GM19239 (cell line): Measurements from ENCODE around the gene KCNJ10.

Experiments
- DNase-seq: peaks from one replicate; pipeline ENCODE4 v3.0.0; 2011; ENCODE audit warnings: low spot score; ENCODE audit not compliant: insufficient read length
- FAIRE-seq: peaks from 2 replicates; lab custom pipeline; 2011; peaks lifted over from hg19 to GRCh38; lab: Jason Lieb, UNC

KCNJ10 gene

DNA sequence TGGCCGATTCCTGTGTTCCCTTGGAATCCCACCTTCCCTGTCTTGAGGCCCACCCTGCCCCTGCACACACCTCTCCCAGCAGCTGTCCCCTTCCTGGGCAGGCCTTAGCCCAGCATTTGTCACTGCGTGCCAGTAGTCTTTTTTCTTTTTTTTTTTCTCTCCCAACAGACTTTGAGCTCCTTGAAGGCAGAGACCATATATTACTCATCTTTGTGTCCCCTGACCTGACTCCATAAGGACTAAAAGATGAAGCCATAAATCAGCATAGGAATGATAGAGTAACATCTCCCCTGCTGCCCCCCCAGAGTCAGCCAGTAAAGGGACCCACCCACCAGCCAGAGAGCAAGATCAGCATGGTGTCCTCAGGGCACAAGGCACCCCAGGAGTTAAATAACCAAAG, 65.5 kb downstream of the KCNJ10 start:
- no peak for DNase-seq
- FAIRE-seq = no peak

GRCh38 chr1:160004001-160004400, 66.0 kb downstream of the KCNJ10 start:
- FAIRE-seq (no peak), DNase-seq (no peak)

DNA sequence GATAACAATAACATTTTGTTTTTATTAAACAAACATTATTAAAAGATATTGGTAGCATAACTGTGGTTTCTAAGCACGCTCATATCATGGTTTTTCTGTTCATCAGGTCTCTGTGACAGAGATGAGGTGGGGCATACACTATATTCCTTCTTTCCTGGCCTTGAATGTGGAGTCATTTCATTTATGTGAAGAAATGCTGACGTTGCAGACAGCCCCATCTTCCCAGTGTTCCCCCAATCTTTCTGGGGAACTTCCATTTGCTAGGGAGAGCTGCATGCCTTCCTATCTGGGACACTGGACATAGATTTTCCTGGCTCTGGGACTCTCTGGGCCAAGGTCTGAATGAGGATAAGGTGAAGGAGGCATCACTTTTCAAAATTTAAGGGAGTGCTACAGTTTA, 68.5 kb downstream of the KCNJ10 start:
- no peak for DNase-seq
- FAIRE-seq = no peak

GRCh38 chr1:159999204-159999603, 70.8 kb downstream of the KCNJ10 start:
- DNase-seq (no peak), FAIRE-seq (no peak)

- DNase-seq (no peak), FAIRE-seq (no peak)
Observed at GRCh38 chr1:159996653-159997052, 73.3 kb downstream of the KCNJ10 start.

DNA sequence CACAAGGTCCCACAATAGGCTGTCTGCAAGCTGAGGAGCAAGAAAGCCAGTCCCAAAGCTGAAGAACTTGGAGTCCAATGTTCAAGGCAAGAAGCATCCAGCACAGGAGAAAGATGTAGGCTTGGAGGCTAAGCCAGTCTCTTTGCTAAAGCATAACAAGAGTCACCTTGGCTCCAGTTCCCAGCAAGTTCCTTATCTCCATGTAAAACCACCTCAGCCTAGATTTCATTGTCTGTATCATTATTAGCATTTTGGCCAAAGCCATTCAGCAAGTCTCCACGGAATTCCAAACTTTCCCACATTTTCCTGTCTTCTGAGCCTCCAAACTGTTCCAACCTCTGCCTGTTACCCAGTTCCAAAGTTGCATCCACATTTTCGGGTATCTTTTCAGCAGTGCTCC, 75.1 kb downstream of the KCNJ10 start:
- DNase-seq (no peak), FAIRE-seq (no peak)

GRCh38 chr1:159993911-159994310, 76.0 kb downstream of the KCNJ10 start:
- no peak for FAIRE-seq
- no peak for DNase-seq

DNA sequence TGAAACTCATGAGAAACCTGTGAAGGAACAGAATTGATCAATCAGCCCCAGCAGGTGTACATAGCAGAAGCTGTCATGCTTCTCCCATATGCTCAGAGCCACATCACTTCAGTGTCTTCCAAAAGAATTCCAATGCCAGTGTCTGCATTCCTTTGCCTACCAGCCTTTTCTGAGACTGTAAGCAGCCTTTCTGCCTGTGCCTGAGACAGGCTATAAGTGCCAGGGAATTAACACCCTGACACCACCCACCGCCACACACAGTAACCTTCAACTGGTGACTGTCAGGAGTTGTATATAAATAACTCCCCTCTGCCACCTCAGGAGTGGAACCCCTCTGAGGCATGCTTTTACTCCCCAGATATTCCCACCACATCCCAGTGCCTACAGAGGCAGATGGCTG, 77.8 kb downstream of the KCNJ10 start:
- no peak for FAIRE-seq
- DNase-seq = no peak

DNA sequence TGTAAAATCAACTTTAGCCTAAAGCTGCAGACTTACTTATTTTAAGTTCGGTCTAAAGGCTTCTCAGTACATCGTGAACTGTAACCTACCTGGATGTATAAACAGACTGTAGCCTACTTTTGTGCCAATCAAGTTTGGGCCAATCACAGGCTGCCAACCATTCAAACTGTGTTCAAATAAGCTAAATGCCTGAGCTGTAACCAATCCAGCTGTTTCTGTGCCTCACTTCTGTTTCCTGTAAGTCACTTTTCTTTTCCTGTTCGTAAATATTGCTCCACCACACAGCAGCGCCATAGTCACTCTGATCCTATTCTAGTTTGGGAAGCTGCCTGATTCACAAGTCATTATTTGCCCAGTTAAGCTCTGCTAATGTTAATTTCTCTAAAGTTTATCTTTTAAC, 78.4 kb downstream of the KCNJ10 start:
- DNase-seq (no peak), FAIRE-seq (no peak)

DNA sequence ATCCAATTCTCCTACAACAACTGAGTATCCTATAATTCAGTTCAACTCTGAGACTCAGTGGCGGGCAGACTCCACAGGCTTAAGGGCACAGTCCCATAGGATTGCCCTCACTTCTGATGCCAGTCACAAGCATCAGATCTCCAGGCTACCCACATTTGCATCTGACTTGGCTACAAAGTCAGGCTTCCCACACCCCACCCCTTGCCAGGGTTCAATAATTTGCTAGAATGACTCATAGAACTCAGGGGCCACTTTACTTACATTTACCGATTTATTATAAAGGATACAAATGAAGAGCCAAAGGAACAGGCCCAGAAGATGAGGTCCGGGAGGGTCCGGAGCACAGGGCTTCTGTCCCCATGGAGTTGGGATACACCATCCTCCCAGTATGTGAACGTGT, 80.0 kb downstream of the KCNJ10 start:
- FAIRE-seq = no peak
- DNase-seq = no peak

DNA sequence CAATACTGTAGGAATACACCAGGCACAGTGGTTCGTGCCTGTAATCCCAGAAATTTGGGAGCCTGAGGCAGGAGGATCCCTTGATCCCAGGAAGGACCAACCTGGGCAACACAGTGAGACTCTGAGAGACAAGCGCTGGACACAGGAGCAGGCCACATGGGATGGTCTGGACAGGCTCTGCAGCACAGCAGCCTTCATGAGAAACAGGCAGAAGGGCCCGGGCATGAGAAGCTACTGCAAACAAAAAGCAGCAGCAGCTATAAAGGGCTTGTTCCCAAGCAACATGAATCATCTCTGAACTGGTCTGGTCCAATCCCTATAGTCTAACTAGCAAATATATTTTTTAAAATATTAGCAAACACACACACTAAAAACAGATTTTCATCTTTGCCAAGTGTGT, 80.4 kb downstream of the KCNJ10 start:
- DNase-seq (no peak), FAIRE-seq (no peak)

GRCh38 chr1:159988006-159988405, 82.0 kb downstream of the KCNJ10 start:
- FAIRE-seq (no peak), DNase-seq (no peak)

DNA sequence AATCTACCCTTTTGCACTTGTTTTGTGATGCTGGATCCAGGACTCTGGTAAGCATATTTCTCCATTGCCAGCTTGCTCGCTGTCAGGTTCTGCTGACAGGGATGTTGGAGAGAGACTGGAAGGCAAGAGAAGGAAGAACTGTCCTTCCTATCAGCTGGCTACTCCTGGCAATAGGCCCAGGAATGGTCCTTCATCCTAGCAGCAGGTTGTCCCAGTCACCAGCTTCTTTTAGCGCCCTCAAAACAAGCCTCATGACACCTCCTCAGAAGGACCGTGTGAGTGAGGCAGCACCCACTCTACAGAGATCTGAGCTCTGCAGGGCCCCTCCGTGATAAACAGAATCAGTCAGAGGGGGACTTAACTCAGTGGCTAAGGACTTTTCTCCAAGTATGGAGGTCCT, 82.8 kb downstream of the KCNJ10 start:
- FAIRE-seq (no peak), DNase-seq (no peak)

GRCh38 chr1:159986531-159986930, 83.4 kb downstream of the KCNJ10 start:
- FAIRE-seq (no peak), DNase-seq (no peak)

GRCh38 chr1:159986093-159986492, 83.9 kb downstream of the KCNJ10 start:
- DNase-seq (no peak), FAIRE-seq (no peak)

GRCh38 chr1:159985473-159985872, 84.5 kb downstream of the KCNJ10 start:
- FAIRE-seq = no peak
- DNase-seq = no peak

DNA sequence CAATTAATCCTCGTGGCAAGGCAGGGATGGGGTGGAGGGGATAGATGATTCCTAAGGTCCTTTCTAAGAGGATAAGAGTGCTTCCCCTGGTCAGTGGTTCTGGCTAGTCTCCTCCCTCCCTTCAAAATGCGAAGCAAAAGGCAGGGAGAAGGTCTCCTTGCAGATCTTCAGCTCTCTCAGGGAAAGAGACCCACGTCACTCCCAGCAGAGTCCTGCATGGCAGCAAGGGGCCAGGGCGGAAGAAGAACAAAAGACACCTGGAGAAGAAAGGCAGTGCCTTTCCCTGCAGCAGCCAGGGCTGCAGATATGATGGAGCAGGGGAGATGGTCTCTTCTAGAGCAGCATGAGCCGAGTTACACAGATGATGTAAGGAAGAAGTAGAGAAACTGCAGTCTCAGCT, 86.3 kb downstream of the KCNJ10 start:
- no peak for FAIRE-seq
- DNase-seq = no peak

- FAIRE-seq (no peak), DNase-seq (no peak)
Observed at GRCh38 chr1:159982280-159982679, 87.7 kb downstream of the KCNJ10 start.

DNA sequence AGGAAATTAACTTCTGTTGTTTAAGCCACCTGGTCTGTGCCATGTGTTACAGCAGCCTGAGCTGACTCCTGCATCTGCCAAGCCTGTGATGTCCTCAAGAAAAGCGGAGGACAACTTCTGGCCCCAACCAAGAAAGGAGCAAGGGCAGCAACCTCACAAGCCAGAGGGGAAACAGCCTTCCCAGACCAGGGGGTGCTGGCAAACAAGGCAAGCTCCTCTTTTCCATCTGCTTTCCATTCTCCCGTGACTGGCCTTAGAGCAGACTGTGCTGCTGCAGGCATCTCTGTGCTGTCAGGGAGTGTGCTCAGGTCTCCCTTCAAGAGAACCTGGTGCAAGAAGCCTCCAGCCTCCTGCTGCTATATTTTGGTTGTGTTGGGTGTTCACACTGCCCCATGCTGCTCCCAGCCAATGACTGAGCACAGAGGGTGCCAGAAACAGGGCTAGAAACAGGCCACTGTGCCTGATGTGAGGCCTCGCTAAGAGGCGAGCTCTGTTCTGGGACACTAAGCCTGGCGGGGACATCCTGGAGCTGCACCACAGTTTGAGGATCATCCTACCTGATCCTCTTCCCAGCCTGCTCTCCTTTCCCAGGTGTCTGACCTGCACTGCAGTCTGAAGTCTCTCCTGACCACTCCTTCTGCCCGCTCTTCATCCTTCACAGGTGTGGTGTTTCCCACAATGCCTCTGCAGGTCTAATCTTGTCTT, 88.5 kb downstream of the KCNJ10 start:
- FAIRE-seq = no peak

GRCh38 chr1:159980786-159981185, 89.2 kb downstream of the KCNJ10 start:
- DNase-seq (no peak), FAIRE-seq (no peak)

More for the DNA sequence above, 88.5 kb downstream of the KCNJ10 start:
- no peak for DNase-seq

DNA sequence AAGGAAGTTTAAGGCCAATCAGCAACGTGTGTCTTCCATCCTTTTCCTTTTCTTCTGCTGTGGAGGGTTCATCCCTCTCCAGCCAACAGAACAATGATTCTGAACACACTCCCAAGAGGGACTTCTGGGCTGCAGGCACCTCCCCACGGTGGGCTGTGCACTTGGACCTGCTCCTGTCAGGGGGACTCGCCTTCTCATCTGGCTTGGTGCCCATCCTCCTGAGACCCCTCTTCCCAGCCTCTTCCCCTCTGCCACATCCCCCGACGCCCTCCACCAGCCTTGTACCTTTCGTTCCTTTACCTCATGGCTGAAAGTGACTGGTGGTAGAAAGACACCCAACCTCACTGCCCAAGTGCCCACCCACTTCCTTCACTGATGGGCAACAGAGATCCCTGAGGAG, 89.9 kb downstream of the KCNJ10 start:
- FAIRE-seq (no peak), DNase-seq (no peak)

DNA sequence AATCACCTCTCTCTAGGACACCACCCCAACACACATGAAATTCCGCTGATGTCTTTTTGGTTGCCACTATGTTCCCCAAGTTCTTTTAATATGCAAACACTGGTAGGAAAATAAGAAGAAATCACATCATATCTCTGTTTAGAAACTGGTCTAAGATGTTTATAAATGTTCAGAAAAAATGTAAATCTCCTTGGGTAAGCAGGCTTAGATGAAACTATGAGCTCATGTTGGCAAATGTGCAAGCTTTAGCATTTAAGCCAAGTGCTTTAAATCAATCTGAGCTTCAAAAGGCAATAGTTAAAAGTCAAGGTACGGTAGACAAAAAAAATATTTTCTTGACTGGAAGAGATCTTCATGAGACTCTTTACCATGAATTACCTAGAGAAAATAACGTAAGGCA, 90.7 kb downstream of the KCNJ10 start:
- DNase-seq (no peak), FAIRE-seq (no peak)

- FAIRE-seq = no peak
- DNase-seq = no peak
Observed at GRCh38 chr1:159978107-159978398, 91.9 kb downstream of the KCNJ10 start.
